GM18498 (cell line): Measurements from ENCODE around the gene RNF223.
A peak's percentile ranks its signal among the peaks of the same experiment; 100 is the strongest.
"Not testable (repeated sequence)": the region's sequence is repeated elsewhere in the genome, so short reads cannot be mapped to it uniquely, and the experiment has no call there.

Source experiments
- ATAC-seq: cut with Tn5 transposase; IDR thresholded peaks from one replicate; pipeline ENCODE4 v1.9.1; 2021; ENCODE audit warnings: mild to moderate bottlenecking, moderate library complexity; ENCODE audit not compliant: unreplicated experiment

The RNF223 gene

GRCh38 chr1:1061682-1062345, 12.3 kb downstream of the RNF223 start:
- ATAC-seq: no peak

DNA sequence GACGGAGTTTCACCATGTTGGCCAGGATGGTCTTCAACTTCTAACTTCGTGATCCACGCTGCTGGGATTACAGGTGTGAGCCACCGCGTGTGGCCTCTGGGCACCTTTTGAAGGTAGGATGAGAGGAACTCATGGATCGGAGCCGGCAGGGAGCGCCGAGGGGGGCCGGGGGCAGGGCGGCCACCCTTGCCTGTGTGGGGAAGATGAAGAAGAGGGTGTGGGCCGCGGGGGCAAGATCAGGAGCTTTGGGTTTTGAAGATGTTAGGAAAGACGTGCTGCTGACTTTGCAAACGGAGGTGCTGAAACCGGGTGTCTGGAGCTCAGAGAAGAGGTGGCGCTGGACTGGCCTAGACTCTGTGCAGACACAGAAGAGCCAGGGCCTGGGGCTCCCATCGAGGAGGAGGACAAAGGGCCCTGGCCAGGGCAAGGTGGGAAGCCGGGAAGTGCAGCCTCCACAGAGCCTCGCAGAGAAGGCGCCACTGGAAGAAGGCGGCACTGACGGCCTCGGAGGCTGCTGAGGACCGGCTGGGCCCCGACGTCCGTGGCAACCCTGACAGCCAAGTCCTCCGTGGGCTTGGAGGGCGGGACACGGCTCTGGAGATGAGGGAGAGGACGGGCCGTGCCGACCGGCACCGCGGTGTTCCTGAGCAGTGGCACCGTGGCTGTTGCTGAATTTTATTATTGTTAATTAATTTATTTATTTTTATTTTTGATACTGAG, 13.7 kb downstream of the RNF223 start:
- no peak for ATAC-seq

GRCh38 chr1:1059494-1060280, 14.4 kb downstream of the RNF223 start:
- ATAC-seq: peak; percentile 70

DNA sequence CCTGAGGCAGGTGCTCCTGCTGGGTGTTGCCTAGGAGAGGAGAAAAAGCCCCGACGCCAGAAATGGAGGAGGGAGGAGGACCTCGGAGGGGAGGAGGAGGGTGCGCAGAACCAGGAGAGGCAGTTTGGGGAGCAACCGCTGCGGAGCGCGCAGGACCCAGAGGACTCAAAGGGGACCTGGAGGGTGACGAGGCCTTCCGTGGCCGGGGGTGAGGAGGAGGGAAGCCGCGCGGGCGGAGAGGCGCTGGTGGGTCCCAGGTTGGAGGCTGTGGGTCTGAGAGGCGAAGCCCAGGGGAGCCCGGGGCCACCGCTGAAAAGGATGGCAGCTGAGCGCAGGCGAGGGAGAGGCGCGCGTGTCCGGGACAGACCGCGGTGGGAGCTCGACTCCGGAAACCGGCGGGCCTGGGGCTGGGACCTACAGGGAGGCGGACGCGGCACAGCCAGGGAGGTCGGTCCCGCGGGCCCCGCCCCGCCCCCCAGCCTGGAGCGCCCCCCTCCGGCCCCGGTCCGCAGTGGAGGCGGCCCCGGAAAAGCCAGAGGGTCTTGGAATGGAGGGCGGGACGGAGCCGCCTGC, 15.1 kb downstream of the RNF223 start:
- peak; percentile 34 for ATAC-seq

GRCh38 chr1:1058088-1058905, 15.8 kb downstream of the RNF223 start:
- ATAC-seq: no peak

DNA sequence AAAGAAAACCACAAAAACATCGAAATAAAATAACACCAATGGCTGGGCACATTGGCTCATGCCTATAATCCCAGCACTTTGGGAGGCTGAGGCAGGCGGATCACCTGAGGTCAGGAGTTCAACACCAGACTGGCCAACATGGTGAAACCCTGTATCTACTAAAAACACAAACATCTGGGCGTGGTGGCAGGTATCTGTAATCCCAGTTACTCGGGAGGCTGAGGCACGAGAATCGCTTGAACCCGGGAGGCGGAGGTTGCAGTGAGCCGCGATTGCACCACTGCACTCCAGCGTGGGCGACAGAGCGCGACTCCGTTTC, 16.4 kb downstream of the RNF223 start:
- not testable (repeated sequence) for ATAC-seq

DNA sequence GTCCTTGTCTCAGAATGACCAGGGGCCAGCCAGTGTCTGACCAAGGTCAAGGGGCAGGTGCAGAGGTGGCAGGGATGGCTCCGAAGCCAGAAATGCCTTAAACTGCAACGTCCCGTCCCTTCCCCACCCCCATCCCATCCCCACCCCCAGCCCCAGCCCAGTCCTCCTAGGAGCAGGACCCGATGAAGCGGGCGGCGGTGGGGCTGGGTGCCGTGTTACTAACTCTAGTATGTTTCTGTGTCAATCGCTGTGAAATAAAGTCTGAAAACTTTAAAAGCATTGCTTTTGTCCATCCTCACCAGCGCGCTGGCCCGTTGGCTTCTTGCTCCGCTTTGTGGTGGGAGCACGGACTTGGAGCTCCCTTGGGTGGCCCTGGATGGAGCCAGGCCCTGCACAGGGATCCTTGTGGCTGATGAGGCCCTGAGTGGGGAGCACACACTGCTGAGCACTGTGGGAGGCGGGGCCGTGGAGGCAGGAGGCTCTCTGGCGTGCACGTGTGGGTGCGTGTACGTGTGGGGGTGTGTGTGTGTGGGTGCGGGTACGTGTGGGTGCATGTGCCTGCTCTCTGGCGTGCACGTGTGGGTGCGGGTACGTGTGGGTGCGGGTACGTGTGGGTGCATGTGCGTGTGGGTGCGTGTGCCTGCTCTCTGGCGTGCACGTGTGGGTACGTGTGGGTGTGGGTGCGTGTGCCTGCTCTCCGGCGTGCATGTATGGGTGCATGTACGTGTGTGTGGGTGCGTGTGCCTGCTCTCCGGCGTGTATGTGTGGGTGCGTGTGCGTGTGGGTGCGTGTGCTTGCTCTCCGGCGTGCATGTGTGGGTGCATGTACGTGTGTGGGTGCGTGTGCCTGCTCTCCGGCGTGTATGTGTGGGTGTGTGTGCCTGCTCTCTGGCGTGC, 18.0 kb downstream of the RNF223 start:
- ATAC-seq: no peak

GRCh38 chr1:1054971-1055370, 19.1 kb downstream of the RNF223 start:
- ATAC-seq: no peak

DNA sequence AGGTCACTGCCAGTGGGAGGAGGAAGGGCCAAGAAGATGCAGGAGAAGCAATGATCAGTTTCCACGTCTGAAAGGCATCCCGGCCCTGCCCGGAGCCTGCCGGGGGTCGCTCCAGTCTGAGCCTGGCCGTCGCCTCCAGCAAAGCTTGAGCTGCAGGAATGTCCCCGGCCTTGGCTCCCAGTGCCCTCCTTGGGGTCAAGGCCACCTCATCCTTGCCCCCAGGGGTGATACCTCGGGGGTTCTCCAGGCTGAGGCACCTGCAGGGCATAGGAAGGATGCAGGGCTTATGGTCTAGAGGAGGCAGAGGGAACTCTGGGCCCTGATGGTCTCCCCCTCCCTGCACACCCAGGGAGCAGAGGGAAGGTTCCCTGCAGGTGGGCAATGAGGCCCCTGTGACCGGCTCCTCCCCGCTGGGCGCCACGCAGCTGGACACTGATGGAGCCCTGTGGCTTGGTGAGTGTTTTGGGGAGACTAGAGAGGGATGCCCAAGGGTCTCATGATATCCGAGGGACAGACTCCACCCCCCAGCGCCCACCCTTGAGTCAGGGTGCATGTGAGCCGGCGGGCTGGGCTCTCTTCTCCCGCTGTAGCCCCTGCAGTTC, 19.9 kb downstream of the RNF223 start:
- ATAC-seq: no peak

- ATAC-seq: no peak
Observed at GRCh38 chr1:1053682-1054081, 20.4 kb downstream of the RNF223 start.

GRCh38 chr1:1053022-1053421, 21.1 kb downstream of the RNF223 start:
- ATAC-seq: no peak

DNA sequence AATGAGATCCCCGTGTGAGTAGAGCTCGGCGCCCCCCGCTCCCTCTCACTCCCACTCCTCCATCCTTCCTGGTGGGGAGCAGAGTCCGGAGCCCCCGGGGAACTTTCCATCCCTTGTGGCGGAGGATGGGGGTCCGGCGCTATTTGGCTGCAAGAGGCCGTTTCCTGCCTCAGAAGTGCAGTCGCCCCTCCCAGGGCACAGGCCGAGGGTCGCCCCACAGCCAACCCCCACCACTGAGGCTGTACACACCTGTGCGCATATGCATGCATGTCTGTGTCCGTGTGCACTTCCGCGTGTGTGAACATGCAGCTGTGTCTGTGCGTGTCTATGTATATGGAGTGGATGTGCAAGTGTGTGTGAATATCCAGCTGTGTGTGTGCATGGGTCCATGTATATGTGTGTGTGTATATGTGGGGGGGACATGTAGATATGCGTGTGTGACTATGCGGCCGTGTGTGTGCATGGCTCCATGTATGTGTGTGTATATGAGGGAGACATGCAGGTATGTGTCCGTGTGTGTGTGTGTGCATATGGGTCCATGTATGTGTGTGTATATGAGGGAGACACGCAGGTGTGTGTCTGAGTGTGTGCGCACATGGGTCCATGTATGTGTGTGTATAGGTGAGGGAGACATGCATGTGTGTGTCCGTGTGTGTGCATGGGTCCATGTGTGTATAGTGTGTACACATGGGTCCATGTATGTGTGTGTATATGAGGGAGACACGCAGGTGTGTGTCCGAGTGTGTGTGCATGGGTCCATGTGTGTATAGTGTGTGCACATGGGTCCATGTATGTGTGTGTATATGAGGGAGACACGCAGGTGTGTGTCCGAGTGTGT, 21.9 kb downstream of the RNF223 start:
- no peak for ATAC-seq

GRCh38 chr1:1051127-1051810, 22.8 kb downstream of the RNF223 start:
- no peak for ATAC-seq

GRCh38 chr1:1050577-1051052, 23.5 kb downstream of the RNF223 start:
- no peak for ATAC-seq

- ATAC-seq: no peak
Observed at GRCh38 chr1:1049318-1050165, 24.6 kb downstream of the RNF223 start.

DNA sequence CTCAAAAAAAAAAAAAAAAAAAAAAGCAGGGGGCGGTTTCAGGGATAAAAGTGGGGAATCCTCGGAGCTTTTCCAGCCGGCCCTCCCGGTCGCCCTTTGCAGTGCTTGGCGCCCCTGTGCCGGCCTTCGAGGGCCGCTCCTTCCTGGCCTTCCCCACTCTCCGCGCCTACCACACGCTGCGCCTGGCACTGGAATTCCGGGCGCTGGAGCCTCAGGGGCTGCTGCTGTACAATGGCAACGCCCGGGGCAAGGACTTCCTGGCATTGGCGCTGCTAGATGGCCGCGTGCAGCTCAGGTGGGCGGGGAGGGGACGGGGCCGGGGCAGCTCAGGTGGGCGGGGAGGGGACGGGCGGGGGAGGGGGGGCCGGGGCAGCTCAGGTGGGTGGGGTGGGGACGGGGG, 25.3 kb downstream of the RNF223 start:
- no peak for ATAC-seq

- ATAC-seq: no peak
Observed at GRCh38 chr1:1047963-1048362, 26.1 kb downstream of the RNF223 start.
